Measurements from ENCODE around the gene SPRYD4. TPM values are rescaled to one million over a fixed set of nuclear protein-coding genes. Genes with fewer than 3 reads are reported as not detected.

The SPRYD4 gene
- 0.94 and 1.6 TPM in 2 replicates for total RNA-seq

DNA sequence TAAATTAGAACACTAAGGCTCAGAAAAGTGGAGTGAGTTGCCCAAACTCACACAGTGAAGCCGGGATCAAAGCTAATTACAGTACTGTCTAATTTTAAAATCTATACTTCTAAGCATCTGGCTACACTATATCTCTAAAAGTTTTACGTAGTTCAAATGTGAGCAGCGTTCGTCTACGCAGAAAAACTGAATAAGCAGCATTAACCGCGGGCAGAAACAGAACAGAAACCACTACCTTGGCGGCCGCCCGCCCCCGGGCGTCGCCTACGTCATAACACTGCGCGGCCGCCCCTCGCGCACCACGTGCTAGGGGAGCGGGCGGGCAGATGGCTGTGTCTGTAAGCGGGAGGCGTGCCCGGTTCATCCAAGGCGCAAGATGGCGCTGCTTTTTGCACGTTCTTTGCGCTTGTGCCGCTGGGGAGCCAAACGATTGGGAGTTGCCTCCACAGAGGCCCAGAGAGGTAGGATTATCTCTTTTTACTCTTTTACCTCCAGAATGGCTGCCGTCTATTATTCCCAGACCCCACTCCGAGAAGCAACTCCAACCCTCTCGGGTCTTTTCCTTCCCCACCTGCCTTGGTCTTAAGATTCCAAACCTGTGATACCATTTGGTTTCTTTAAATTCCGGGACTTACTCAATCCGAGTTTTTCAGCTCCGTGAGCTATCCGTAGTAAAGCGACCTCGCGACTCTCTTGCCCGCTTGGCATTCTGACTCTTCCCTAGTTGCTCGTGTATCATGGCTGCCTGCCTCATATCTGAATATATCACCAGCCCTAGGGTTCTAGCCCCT lies at the start of gene SPRYD4:
SPRYD4 (plus strand) TSS at position 363 of the 791 bp plus-strand sequence; CDS start at position 377, 14 bp downstream.

GRCh38 chr12:56448860-56449621 lies 19.3 kb upstream of the SPRYD4 start, which contains the start of gene TIMELESS:
Gene TIMELESS (minus strand): TSS chr12:56449426. CDS start chr12:56434170, 15,256 bp downstream.

GRCh38 chr12:56454557-56454956 lies 13.8 kb upstream of the SPRYD4 start, which contains the start of gene MIP:
Gene MIP (minus strand): TSS chr12:56454657. CDS start chr12:56454613, 44 bp downstream.

DNA sequence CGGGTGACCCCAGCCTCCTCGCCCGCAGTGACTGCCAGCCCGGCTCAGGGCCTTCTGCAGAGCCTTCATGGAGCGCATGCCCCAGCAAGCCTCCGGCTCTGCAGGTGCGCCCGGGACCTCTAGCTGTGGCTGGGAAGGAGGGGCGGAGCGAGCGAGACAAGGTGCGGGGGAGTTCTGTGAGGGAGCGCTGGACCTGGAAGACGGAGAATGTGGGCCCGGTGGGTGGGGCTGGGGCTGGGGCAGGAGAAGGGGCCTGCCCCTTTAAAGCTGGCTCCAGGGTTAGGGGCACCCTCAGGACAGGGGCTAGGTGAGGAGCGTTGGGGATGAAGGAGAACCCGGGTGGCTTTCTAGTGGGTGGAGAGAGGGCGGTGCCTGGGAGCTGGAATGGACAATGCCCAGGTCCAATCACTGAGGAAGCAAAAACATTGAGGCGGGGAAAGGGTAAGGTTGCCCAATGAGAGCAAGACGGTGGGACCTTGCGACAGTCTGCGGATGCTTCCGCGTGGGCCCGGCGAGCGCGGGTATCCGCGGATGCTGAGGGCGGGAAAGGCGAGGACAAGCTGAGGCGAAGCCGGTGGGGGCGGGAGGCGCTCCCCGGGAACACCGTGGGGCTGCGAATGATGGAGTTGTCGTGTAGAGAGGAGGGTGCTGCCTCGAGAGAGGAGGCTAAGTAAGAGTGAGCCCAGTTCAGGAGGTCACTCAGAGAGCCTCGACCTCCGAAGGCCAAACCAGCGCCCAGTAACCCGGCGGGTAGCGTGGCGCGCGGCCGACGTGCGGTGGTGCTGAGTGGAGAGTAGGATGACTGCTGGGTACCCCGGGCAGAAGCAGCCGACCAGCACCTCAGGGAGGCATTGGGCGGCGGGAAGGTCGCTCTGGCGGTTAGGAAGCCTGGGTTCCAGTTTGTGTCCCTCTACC lies 19.9 kb downstream of the SPRYD4 start, which contains the start of gene GLS2:
GLS2 (minus strand) TSS at position 121 of the 915 bp plus-strand sequence; CDS start at position 78, 43 bp downstream.

DNA sequence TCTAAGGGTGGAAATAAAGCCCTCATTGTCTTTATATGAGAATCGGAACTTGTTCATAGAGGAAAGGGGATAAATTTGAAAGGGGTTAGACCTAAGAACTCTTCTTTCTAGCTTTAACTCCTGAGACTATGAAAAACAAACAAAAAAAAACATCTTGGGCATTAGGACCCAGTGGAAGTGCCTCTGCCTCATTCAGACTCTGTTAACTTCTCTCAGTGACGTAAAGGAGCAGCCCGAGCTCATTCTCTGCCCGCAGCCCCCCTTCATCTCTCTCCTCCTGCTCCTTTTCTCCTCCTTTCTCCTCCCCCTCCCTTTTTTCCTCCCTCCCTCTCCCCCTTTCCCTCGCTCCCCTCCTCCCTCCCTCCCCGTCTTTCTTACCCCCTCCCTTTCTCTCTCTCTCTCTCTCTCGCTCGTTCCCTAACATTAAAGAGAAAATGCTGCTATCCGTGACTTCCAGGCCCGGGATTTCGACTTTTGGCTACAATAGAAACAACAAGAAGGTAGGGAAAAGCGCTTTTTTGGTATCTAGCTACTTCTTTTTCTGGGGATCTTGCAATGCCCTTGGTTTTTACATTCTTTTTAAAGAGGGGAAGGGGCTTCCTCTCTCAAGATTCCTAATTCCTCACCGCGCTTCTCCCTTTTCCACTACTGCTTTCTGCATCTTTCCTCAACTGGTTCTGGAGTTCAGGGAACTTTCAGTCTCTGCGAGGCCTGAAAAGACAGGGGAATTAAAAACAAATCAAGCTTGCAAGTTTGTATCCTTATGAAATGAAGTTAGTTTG lies 53.4 kb downstream of the SPRYD4 start, which contains the start of gene RBMS2:
RBMS2 (plus strand) TSS at position 231 of the 782 bp plus-strand sequence; CDS start at position 435, 204 bp downstream.

Other genes with a start within 250 kb of the SPRYD4 start
- gene RNF41, start 246.7 kb upstream of the SPRYD4 start, total RNA-seq: 81.8 and 103 TPM in 2 replicates
- gene NABP2, start 244.2 kb upstream of the SPRYD4 start, total RNA-seq: 26.0 and 27.6 TPM in 2 replicates
- 0.26 and 0.47 TPM in 2 replicates for gene SLC39A5, start 238.5 kb upstream of the SPRYD4 start, total RNA-seq
- gene ANKRD52, start 210.2 kb upstream of the SPRYD4 start, total RNA-seq: 8.4 and 15.8 TPM in 2 replicates
- 9.1 and 10.2 TPM in 2 replicates for gene COQ10A, start 201.6 kb upstream of the SPRYD4 start, total RNA-seq
- 55.3 and 69.0 TPM in 2 replicates for gene CS, start 168.2 kb upstream of the SPRYD4 start, total RNA-seq
- 68.4 and 84.2 TPM in 2 replicates for gene CNPY2, start 152.6 kb upstream of the SPRYD4 start, total RNA-seq
- 21.8 and 27.2 TPM in 2 replicates for gene PAN2, start 134.6 kb upstream of the SPRYD4 start, total RNA-seq
- gene IL23A, start 129.7 kb upstream of the SPRYD4 start, total RNA-seq: 0.09 TPM in 1 of 2 replicates, not detected in the other
- 276 and 289 TPM in 2 replicates for gene STAT2, start 108.5 kb upstream of the SPRYD4 start, total RNA-seq
- not detected in 2 replicates for gene APOF, start 105.7 kb upstream of the SPRYD4 start, total RNA-seq
- 2.5 and 4.1 TPM in 2 replicates for gene TIMELESS, start 19.2 kb upstream of the SPRYD4 start, total RNA-seq
- gene MIP, start 13.9 kb upstream of the SPRYD4 start, total RNA-seq: not detected in 2 replicates
- 0.09 and 0.16 TPM in 2 replicates for gene GLS2, start 19.6 kb downstream of the SPRYD4 start, total RNA-seq
- gene RBMS2, start 53.2 kb downstream of the SPRYD4 start, total RNA-seq: 9.3 and 9.5 TPM in 2 replicates
- 12.3 and 13.1 TPM in 2 replicates for gene BAZ2A, start 161.7 kb downstream of the SPRYD4 start, total RNA-seq
- 373 and 497 TPM in 2 replicates for gene ATP5F1B, start 177.4 kb downstream of the SPRYD4 start, total RNA-seq
- 28.2 and 42.7 TPM in 2 replicates for gene PTGES3, start 219.7 kb downstream of the SPRYD4 start, total RNA-seq

Data from bronchial smooth muscle cell (primary cell).